ENCODE measurements around the gene MLIP. TPM values are rescaled to one million over a fixed set of nuclear protein-coding genes. Genes with fewer than 3 reads are reported as not detected.
"Not testable (repeated sequence)": the region's sequence is repeated elsewhere in the genome, so short reads cannot be mapped to it uniquely, and the experiment has no call there.

Gene MLIP
- total and polyA plus RNA-seq, 3 experiments from 2014 or later, result not detected

DNA sequence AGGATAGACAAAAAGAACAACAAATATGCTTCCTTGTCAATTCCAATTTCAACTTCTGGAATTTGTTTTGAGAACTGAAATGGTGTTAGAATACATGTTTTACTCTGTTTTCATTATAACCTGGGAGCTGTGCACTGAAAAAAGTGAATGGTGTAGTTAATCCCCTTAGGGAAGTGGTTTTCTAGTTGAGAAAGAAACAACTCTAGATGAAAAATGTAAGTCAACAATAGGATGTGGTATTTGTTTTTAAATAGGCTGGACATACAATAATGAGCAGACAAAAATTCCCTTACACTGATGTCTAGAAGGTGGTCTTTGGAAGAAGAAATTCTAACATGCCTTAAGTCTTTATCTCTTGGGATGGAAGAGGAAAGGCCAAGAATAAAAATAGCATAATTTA, 137.1 kb downstream of the MLIP start:
- no peak overlapping the region for H3K4me3 ChIP-seq (ENCODE audit: low read length)
- H3K27ac Mint-ChIP-seq, result no peak overlapping the region
- ChIA-PET POLR2A (no interaction called here), CTCF (no interaction called here)
- no peak for DNase-seq
- peaks cover 0 to 5% (median 0%) of the 10 kb centered on the region in 5 donors for H3K9me3 Mint-ChIP-seq
- H3K4me1 ChIP-seq (ENCODE audit: insufficient read depth, low read length), result no peaks in the 10 kb centered on the region
- H3K27me3 ChIP-seq (ENCODE audit: insufficient read depth, low read length, poor library complexity, severe bottlenecking), result no peaks in the 10 kb centered on the region
- H3K4me3 Mint-ChIP-seq, result no peak overlapping the region
- no peaks in the 10 kb centered on the region for H3K4me1 Mint-ChIP-seq
- H3K36me3 ChIP-seq (ENCODE audit: insufficient read depth, low read length), result no peaks in the 10 kb centered on the region
- no peaks in the 10 kb centered on the region for H3K36me3 Mint-ChIP-seq
- H3K27me3 Mint-ChIP-seq, result no peaks in the 10 kb centered on the region
- no peak overlapping the region for H3K27ac ChIP-seq (ENCODE audit: low read depth, low read length)
- H3K9me3 ChIP-seq (ENCODE audit: low read length), result no peaks in the 10 kb centered on the region

DNA sequence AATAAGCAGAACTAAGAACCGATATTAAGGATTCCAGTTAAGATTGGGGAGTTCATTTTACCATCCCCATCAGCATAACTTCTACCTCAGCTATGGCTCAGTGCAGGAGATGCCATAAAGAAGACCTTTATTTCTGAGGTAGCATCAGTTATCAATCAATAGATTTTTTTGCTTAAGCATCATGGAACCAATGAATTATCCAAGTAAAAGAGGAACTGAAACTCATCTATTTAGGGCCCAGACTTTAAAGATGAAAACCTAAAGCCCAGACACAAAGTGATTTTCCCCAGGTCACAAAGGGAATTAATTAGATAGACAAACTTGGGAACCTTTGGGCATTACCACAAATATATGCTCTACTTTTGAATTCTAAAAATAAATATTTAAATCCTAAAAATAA, 137.8 kb downstream of the MLIP start:
- H3K27ac Mint-ChIP-seq, result no peak overlapping the region

DNA sequence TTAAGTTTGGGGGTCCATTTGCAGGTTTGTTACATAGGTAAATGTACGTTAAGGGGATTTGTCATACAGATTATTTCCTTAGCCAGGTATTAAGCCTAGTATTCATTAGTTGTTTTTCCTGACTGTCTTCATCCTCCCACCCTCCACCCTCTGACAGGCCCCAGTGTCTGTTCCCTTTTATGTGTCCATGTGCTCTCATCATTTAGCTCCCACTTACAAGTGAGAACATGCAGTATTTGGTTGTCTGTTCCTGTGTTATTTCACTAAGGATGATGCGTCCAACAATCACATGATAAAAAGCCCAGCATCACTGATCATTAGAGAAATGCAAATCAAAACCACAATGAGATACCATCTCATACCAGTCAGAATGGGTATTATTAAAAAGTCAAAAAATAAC, 138.6 kb downstream of the MLIP start:
- H3K4me1 ChIP-seq (ENCODE audit: insufficient read depth, low read length); H3K27ac ChIP-seq (ENCODE audit: low read depth, low read length); H3K4me3 ChIP-seq (ENCODE audit: low read length); H3K4me1 Mint-ChIP-seq; H3K27me3 Mint-ChIP-seq; H3K36me3 ChIP-seq (ENCODE audit: insufficient read depth, low read length); H3K9me3 ChIP-seq (ENCODE audit: low read length); H3K27ac Mint-ChIP-seq; H3K27me3 ChIP-seq (ENCODE audit: insufficient read depth, low read length, poor library complexity, severe bottlenecking); H3K4me3 Mint-ChIP-seq; H3K9me3 Mint-ChIP-seq; DNase-seq; H3K36me3 Mint-ChIP-seq; CTCF ChIA-PET; POLR2A ChIA-PET: not testable (repeated sequence)

More for the DNA sequence above, 137.8 kb downstream of the MLIP start:
- Histone ChIP-seq H3K36me3 (ENCODE audit: insufficient read depth, low read length) (no peaks in the 10 kb centered on the region), H3K9me3 (ENCODE audit: low read length) (no peaks in the 10 kb centered on the region), H3K4me3 (ENCODE audit: low read length) (no peak overlapping the region), H3K27me3 (ENCODE audit: insufficient read depth, low read length, poor library complexity, severe bottlenecking) (no peaks in the 10 kb centered on the region), H3K27ac (ENCODE audit: low read depth, low read length) (no peak overlapping the region), H3K4me1 (ENCODE audit: insufficient read depth, low read length) (no peaks in the 10 kb centered on the region)
- no peaks in the 10 kb centered on the region for H3K36me3 Mint-ChIP-seq
- H3K4me1 Mint-ChIP-seq, result no peaks in the 10 kb centered on the region
- ChIA-PET CTCF (no interaction called here), POLR2A (no interaction called here)
- peaks cover 0 to 5% (median 0%) of the 10 kb centered on the region in 5 donors for H3K9me3 Mint-ChIP-seq
- H3K27me3 Mint-ChIP-seq, result no peaks in the 10 kb centered on the region
- DNase-seq, result no peak
- no peak overlapping the region for H3K4me3 Mint-ChIP-seq

DNA sequence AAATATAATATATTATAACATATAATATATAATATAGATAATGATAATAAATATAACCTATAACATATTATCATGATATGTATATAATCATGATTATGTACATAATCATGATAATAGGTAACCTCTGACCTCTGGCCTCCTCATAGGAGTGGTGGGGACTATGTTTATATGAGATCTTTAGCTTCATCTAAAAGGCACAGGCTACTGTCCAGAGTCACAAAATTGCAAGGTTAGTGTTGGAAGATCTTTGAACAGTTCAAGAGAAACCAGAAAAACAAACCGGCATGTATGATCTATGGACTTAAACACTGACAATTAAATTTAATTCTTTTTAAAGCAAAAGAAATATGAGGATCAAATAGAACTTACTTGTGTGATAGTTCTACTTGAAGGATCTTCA, 141.3 kb downstream of the MLIP start:
- no peaks in the 10 kb centered on the region for H3K4me1 Mint-ChIP-seq
- no peak overlapping the region for H3K27ac Mint-ChIP-seq
- H3K36me3 Mint-ChIP-seq, result no peaks in the 10 kb centered on the region
- no peaks in the 10 kb centered on the region for H3K27me3 Mint-ChIP-seq
- H3K4me3 ChIP-seq (ENCODE audit: low read length), result no peak overlapping the region
- DNase-seq, result no peak
- H3K4me3 Mint-ChIP-seq, result no peak overlapping the region
- no peak overlapping the region for H3K27ac ChIP-seq (ENCODE audit: low read depth, low read length)
- ChIA-PET POLR2A (no interaction called here), CTCF (no interaction called here)
- no peaks in the 10 kb centered on the region for H3K4me1 ChIP-seq (ENCODE audit: insufficient read depth, low read length)
- peaks cover 0 to 5% (median 2%) of the 10 kb centered on the region in 5 donors for H3K9me3 Mint-ChIP-seq
- H3K9me3 ChIP-seq (ENCODE audit: low read length), result no peaks in the 10 kb centered on the region
- H3K36me3 ChIP-seq (ENCODE audit: insufficient read depth, low read length), result no peaks in the 10 kb centered on the region
- no peaks in the 10 kb centered on the region for H3K27me3 ChIP-seq (ENCODE audit: insufficient read depth, low read length, poor library complexity, severe bottlenecking)

DNA sequence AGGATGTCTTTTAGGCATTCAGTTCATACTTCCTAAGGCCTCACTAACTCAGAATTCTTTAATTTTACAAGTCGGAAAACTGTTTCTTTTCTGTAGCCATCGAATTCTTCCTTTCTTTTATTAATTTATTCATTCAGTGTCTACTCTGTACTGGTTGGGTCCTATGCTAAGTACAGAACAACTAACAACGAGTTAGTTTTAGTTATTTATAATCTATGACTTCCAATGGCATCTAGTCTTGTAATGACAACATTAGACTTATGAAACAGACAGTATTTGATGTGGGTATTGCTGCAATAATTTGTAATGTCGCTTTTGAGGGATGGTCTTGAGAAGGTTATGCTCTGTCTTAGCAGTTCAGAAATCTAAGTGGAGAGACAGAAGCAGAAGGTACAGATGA, 141.7 kb downstream of the MLIP start:
- H3K27ac Mint-ChIP-seq, result no peak overlapping the region
- H3K9me3 Mint-ChIP-seq, result peaks cover 0 to 2% (median 1%) of the 10 kb centered on the region in 5 donors
- no peak overlapping the region for H3K4me3 Mint-ChIP-seq
- H3K27me3 Mint-ChIP-seq, result no peaks in the 10 kb centered on the region
- Histone ChIP-seq H3K9me3 (ENCODE audit: low read length) (no peaks in the 10 kb centered on the region), H3K27me3 (ENCODE audit: insufficient read depth, low read length, poor library complexity, severe bottlenecking) (no peaks in the 10 kb centered on the region), H3K4me3 (ENCODE audit: low read length) (no peak overlapping the region), H3K27ac (ENCODE audit: low read depth, low read length) (no peak overlapping the region), H3K36me3 (ENCODE audit: insufficient read depth, low read length) (no peaks in the 10 kb centered on the region), H3K4me1 (ENCODE audit: insufficient read depth, low read length) (no peaks in the 10 kb centered on the region)
- ChIA-PET POLR2A (no interaction called here), CTCF (no interaction called here)
- no peak for DNase-seq
- no peaks in the 10 kb centered on the region for H3K4me1 Mint-ChIP-seq
- H3K36me3 Mint-ChIP-seq, result no peaks in the 10 kb centered on the region

DNA sequence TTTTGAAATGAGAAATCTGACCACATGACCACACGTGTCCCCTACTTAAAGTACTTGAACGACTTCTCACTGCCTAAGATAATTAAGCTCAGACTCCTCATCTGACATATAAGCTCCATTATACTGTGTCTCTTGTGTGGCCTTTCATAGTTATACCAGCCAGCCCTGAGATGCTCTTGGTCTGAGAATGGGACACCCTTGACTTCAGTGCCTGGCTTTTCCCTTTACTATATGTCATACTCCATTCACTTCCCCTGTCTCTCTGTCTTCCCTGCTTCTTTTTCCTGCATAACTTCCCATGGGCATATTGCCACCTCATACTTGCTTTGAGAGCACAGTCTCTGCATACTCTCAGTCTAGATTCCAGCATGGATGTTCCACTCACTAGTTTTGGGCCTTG, 143.6 kb downstream of the MLIP start:
- H3K27me3 ChIP-seq (ENCODE audit: insufficient read depth, low read length, poor library complexity, severe bottlenecking), result no peaks in the 10 kb centered on the region
- Mint-ChIP-seq H3K27ac (no peak overlapping the region), H3K4me1 (no peaks in the 10 kb centered on the region), H3K9me3 (peaks cover 0 to 2% (median 0%) of the 10 kb centered on the region in 5 donors), H3K4me3 (no peak overlapping the region), H3K27me3 (no peaks in the 10 kb centered on the region), H3K36me3 (no peaks in the 10 kb centered on the region)
- no peak for DNase-seq
- no peaks in the 10 kb centered on the region for H3K36me3 ChIP-seq (ENCODE audit: insufficient read depth, low read length)
- H3K9me3 ChIP-seq (ENCODE audit: low read length), result no peaks in the 10 kb centered on the region
- POLR2A ChIA-PET, result no interaction called here
- no peaks in the 10 kb centered on the region for H3K4me1 ChIP-seq (ENCODE audit: insufficient read depth, low read length)
- CTCF ChIA-PET, result no interaction called here
- no peak overlapping the region for H3K27ac ChIP-seq (ENCODE audit: low read depth, low read length)
- no peak overlapping the region for H3K4me3 ChIP-seq (ENCODE audit: low read length)

DNA sequence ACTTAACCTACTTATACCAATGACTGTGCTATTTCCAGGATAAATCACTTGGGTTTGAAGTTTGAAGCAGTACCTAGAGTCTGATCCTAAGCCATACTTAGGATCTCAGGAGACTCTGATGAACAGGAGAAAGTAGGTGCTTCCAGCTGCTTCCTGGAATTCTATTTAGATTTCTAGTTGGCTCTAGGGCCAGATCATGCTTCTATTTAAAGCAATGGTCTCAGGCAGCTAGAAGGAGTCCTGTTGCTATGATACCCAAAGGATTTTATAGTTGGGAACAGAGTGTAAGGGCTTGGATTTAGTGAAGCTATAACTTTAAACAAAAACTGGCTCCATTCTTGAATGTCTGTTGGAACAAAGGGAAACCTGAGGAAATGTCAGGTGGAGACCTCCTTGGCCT, 144.6 kb downstream of the MLIP start:
- Histone ChIP-seq H3K27ac (ENCODE audit: low read depth, low read length) (no peak overlapping the region), H3K4me3 (ENCODE audit: low read length) (no peak overlapping the region), H3K9me3 (ENCODE audit: low read length) (no peaks in the 10 kb centered on the region), H3K4me1 (ENCODE audit: insufficient read depth, low read length) (no peaks in the 10 kb centered on the region), H3K36me3 (ENCODE audit: insufficient read depth, low read length) (no peaks in the 10 kb centered on the region), H3K27me3 (ENCODE audit: insufficient read depth, low read length, poor library complexity, severe bottlenecking) (no peaks in the 10 kb centered on the region)
- Mint-ChIP-seq H3K4me3 (no peak overlapping the region), H3K27me3 (no peaks in the 10 kb centered on the region), H3K9me3 (peaks cover 0 to 2% (median 0%) of the 10 kb centered on the region in 5 donors), H3K27ac (no peak overlapping the region), H3K4me1 (no peaks in the 10 kb centered on the region), H3K36me3 (no peaks in the 10 kb centered on the region)
- ChIA-PET POLR2A (no interaction called here), CTCF (no interaction called here)
- no peak for DNase-seq

DNA sequence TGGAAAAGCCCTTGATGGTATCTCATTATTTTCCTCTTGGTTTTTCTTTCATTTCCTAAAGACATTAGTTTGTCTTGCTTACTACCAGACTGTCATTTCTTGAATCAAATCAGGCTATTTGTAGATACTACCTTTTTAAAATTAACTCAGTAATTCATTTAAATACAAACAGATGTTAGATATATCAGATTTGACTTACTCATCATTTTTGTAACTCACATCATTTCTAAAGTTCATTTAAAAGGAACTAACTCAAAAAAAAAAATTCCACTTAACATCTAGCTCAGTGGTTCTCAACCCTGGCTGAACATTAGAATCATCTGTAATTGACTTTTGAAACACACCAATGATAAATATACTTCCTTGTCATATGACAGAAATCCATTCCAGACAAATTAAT, 148.8 kb downstream of the MLIP start:
- CTCF ChIA-PET, result no interaction called here
- Histone ChIP-seq H3K36me3 (ENCODE audit: insufficient read depth, low read length) (no peaks in the 10 kb centered on the region), H3K4me1 (ENCODE audit: insufficient read depth, low read length) (no peaks in the 10 kb centered on the region), H3K27ac (ENCODE audit: low read depth, low read length) (no peak overlapping the region), H3K4me3 (ENCODE audit: low read length) (no peak overlapping the region), H3K9me3 (ENCODE audit: low read length) (no peaks in the 10 kb centered on the region), H3K27me3 (ENCODE audit: insufficient read depth, low read length, poor library complexity, severe bottlenecking) (no peaks in the 10 kb centered on the region)
- Mint-ChIP-seq H3K36me3 (no peaks in the 10 kb centered on the region), H3K27ac (no peak overlapping the region), H3K27me3 (no peaks in the 10 kb centered on the region), H3K4me3 (no peak overlapping the region), H3K9me3 (peaks cover 0 to 9% (median 0%) of the 10 kb centered on the region in 5 donors), H3K4me1 (no peaks in the 10 kb centered on the region)
- POLR2A ChIA-PET, result no interaction called here
- no peak for DNase-seq

DNA sequence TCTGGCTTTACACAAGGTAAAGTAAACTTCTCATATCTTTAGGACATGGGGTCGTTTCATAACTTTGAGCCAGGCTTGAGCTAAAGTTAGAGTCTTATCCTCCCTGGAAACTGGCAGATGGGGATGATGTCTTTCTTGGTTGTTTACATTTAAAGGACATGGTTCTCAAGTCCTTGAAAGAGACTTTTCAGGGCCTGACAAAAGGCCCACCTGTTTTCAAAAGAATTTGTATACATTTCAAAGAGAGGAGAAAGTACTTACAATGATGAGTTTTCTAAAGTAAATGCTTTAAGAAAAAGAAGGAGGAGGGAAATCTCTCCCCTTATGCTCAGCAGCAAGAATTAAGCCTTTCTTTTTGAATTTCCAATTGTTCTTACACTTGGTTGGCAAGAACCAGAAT, 151.3 kb downstream of the MLIP start:
- H3K27ac ChIP-seq (ENCODE audit: low read depth, low read length), result no peak overlapping the region
- no peaks in the 10 kb centered on the region for H3K4me1 ChIP-seq (ENCODE audit: insufficient read depth, low read length)
- Mint-ChIP-seq H3K4me1 (no peaks in the 10 kb centered on the region), H3K4me3 (no peak overlapping the region), H3K27me3 (no peaks in the 10 kb centered on the region), H3K9me3 (peaks cover 0 to 9% (median 2%) of the 10 kb centered on the region in 5 donors), H3K36me3 (no peaks in the 10 kb centered on the region), H3K27ac (no peak overlapping the region)
- no peaks in the 10 kb centered on the region for H3K36me3 ChIP-seq (ENCODE audit: insufficient read depth, low read length)
- H3K4me3 ChIP-seq (ENCODE audit: low read length), result no peak overlapping the region
- POLR2A ChIA-PET, result no interaction called here
- H3K27me3 ChIP-seq (ENCODE audit: insufficient read depth, low read length, poor library complexity, severe bottlenecking), result no peaks in the 10 kb centered on the region
- no peak for DNase-seq
- H3K9me3 ChIP-seq (ENCODE audit: low read length), result no peaks in the 10 kb centered on the region
- CTCF ChIA-PET, result no interaction called here
